ENCODE measurements around the gene MRPL24. TPM values are rescaled to one million over a fixed set of nuclear protein-coding genes. Genes with fewer than 3 reads are reported as not detected.
A peak's percentile ranks its signal among the peaks of the same experiment; 100 is the strongest.

The MRPL24 gene
- total RNA-seq, 1 donor: 42.8 TPM

DNA sequence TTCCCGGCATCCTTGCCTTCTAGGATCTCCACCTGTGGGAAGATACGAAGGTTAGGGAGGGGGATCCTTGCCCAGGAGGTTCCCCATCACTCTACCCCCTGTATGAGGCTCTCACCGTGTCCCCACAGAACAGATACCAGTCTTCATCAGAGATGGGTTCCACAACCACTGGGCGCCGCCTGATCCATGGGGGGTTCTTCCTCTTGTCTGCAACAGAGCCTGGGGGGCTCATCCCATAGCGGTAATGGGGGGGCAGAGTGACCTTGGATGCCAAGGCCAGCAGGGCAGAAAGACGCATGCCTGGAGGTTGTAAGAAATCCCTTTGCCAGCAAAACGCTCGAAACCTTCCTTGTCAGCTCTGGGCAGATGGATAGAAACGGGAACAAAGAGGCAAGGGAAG, 2.5 kb downstream of the MRPL24 start:
- no peak for DNase-seq (ENCODE audit: low read depth)
- no peak overlapping the region for H3K4me3 ChIP-seq (ENCODE audit: low read depth, low read length)
- TF ChIP-seq CTCF (IDR thresholded peaks at IDR 0.05; ENCODE audit: insufficient read depth, low read length): no peak

DNA sequence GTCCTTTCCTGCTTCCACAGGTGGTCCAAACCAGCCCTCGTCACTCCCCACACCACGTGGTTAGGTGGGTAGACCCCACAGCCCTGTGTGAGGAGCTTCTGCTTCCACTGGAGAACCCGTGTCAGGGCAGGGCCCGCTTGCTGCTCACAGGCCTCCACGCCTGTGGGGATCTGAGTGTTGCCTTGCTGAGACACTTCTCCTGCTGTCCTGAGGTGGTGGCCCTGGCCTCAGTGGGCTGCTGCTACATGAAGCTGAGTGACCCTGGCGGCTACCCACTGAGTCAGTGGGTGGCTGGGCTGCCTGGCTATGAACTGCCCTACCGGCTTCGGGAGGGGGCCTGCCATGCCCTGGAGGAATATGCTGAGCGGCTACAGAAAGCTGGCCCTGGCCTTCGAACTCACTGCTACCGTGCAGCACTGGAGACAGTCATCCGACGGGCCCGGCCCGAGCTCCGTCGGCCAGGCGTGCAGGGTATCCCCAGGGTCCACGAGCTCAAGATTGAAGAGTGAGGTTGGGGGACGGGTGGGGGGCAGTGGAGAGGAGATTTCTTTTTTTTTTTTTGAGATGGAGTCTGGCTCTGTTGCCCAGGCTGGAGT, 6.8 kb downstream of the MRPL24 start:
- no peak for TF ChIP-seq CTCF (IDR thresholded peaks at IDR 0.05; ENCODE audit: insufficient read depth, low read length)
- DNase-seq (ENCODE audit: low read depth): no peak
- no peak overlapping the region for H3K4me3 ChIP-seq (ENCODE audit: low read depth, low read length)

DNA sequence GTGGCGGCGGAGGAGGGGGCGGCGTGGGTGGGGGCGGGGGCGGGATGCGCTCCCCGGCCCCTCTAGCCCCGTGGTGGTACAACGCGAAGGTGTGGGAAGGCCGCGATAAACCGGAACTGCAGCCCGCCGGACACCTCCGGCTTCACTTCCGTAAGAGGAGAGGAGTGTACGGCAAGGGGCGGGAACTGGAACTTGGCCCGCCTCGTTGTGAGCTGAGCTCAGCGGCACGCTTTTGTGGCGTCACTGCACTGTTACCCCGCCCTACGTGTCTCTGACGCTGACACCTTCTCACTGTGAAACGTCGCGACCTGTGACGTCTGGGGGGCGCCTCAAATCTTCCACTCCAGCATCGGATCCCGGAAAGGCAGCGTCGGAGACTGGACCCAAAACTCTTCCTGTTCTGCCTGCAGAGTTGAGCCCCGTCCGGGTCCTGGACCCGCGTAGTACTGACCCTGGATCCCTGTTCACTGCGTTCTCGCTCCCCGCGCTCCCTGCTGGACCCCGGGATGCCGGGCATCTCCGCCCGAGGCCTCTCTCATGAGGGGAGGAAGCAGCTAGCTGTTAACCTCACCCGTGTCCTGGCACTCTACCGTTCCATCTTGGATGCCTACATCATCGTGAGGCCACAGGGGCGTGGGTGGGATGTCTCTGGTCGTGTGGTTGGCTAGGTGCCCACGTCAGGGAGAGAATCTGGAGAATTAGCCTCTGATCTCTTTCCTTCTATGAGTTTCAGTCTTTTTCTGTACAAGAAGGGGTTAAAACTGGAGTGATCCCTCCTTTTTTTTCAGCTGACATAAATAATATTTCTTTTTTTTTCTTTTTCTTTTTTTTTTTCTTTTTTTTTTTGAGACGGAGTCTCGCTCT, 12.1 kb downstream of the MRPL24 start, which contains the start of gene ISG20L2:
ISG20L2 (minus strand) TSS at position 168 of the 864 bp plus-strand sequence. CDS start 1,114 bp downstream, outside the sequence.
- TF ChIP-seq CTCF (IDR thresholded peaks at IDR 0.05; ENCODE audit: insufficient read depth, low read length): no peak
- DNase-seq (ENCODE audit: low read depth): peak; percentile 98
- H3K4me3 ChIP-seq (ENCODE audit: low read depth, low read length): peak within 1 kb of the TSS; percentile 100

DNA sequence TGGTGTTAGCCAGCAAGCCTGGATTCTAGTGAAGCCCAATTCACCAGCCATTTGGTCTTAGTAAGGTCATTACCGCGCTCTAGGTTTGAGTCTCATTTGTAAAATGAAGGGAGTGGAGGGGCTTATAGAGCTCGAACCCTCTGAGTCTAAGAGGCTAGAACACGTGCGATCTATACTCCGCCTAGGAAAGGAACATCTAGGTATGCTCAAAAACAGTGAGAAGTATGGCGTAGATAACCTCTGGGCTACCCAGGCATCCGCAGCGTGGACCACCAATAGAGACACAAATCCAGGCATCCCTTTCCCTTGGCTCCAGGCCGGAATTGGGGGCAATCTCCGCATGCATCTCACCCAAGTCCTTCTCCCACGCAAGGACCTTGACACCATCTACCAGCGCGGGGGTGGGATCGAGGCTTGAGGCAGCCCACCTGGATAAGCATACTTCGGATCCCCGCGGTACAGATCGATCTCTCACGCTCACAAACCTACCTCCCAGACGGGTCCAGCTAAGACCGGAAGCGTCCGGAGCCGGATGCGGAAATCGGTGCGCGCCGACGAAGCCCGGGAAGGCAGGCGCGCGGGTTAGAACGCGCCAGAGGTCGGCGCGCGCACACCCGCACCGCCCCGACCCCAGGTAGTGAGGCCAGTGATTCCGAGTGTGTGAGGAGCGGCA, 12.8 kb downstream of the MRPL24 start, which contains the start of gene METTL25B:
METTL25B (plus strand) TSS at position 544 of the 673 bp plus-strand sequence. CDS start 636 bp downstream, outside the sequence.
- no peak for TF ChIP-seq CTCF (IDR thresholded peaks at IDR 0.05; ENCODE audit: insufficient read depth, low read length)
- peak within 1 kb of the TSS; percentile 100 for H3K4me3 ChIP-seq (ENCODE audit: low read depth, low read length)
- DNase-seq (ENCODE audit: low read depth): peak; percentile 74

- DNase-seq (ENCODE audit: low read depth): no peak
- peak overlapping the region; percentile 100 for H3K4me3 ChIP-seq (ENCODE audit: low read depth, low read length)
- no peak for TF ChIP-seq CTCF (IDR thresholded peaks at IDR 0.05; ENCODE audit: insufficient read depth, low read length)
Observed at GRCh38 chr1:156727492-156727891, 13.4 kb downstream of the MRPL24 start.

GRCh38 chr1:156726549-156727226, 14.2 kb downstream of the MRPL24 start:
- DNase-seq (ENCODE audit: low read depth): peak; percentile 78
- peak overlapping the region; percentile 100 for H3K4me3 ChIP-seq (ENCODE audit: low read depth, low read length)
- TF ChIP-seq CTCF (IDR thresholded peaks at IDR 0.05; ENCODE audit: insufficient read depth, low read length): peak; percentile 63
